AG04450 (cell line): ENCODE measurements around the gene PTPRD. TPM values are rescaled to one million over a fixed set of nuclear protein-coding genes. Genes with fewer than 3 reads are reported as not detected.

Experiments used
- CTCF ChIA-PET: fragments of 300-600, 350-600 bp; formaldehyde crosslinking; extraction: SDS; loops from one replicate; lab custom pipeline; 2022; ENCODE audit warnings: antibody characterized with exemption, inconsistent platforms; lab: Charles Lee
- POLR2A ChIA-PET: fragments of 350-600 bp; formaldehyde crosslinking; extraction: SDS; loops from one replicate; lab custom pipeline; 2021; ENCODE audit warnings: antibody characterized with exemption, inconsistent platforms; lab: Yijun Ruan, JAX
- DNase-seq: peaks from one replicate; pipeline ENCODE4 v3.0.0-alpha.2; 2011; ENCODE audit warnings: low read depth, low spot score
- H3K27ac ChIP-seq: one replicate; pipeline ENCODE4 v1.5.1; 2012; ENCODE audit warnings: low read depth, low read length, control low read depth
- H3K27me3 ChIP-seq: one replicate; pipeline ENCODE4 v1.6.0; 2012; ENCODE audit warnings: low read length; ENCODE audit not compliant: control insufficient read depth, insufficient read depth
- H3K4me3 ChIP-seq: 2 replicates; pipeline ENCODE4 v1.5.1; 2011; ENCODE audit warnings: mild to moderate bottlenecking, low read depth, low read length, control low read depth
- H3K9me3 ChIP-seq: 2 replicates; pipeline ENCODE4 v1.5.1; 2012; ENCODE audit warnings: low read length; ENCODE audit not compliant: control insufficient read depth, insufficient read depth
- CTCF ChIP-seq: IDR thresholded peaks from 2 replicates; pipeline ENCODE4 v1.5.1; 2011; ENCODE audit warnings: low read depth, low read length, control low read depth, inconsistent platforms
- polyA plus RNA-seq: library from polyadenylated mRNA; depleted of rRNA; stranded (reverse); fragments of >200 nt; gene quantifications from 2 replicates; pipeline ENCODE4 v1.2.3, GENCODE V29; 2011

PTPRD gene
- polyA plus RNA-seq, 1 experiment: 0.19 TPM

- Histone ChIP-seq H3K27ac (no peak overlapping the region), H3K4me3 (no peak overlapping the region), H3K27me3 (no peaks in the 10 kb centered on the region), H3K9me3 (no peaks in the 10 kb centered on the region)
- TF ChIP-seq CTCF: no peak
- POLR2A ChIA-PET: no interaction called here
- CTCF ChIA-PET: no interaction called here
- no peak for DNase-seq
Measured at GRCh38 chr9:8349901-8350300, 2262.9 kb downstream of the PTPRD start.

GRCh38 chr9:8349376-8349775 lies 2263.4 kb downstream of the PTPRD start:
- POLR2A ChIA-PET: no interaction called here

GRCh38 chr9:8348756-8349155 lies 2264.0 kb downstream of the PTPRD start:
- no peak overlapping the region for H3K27ac ChIP-seq
- CTCF ChIA-PET: no interaction called here
- no peaks in the 10 kb centered on the region for H3K27me3 ChIP-seq
- no peak overlapping the region for H3K4me3 ChIP-seq
- H3K9me3 ChIP-seq: no peaks in the 10 kb centered on the region
- POLR2A ChIA-PET: no interaction called here
- no peak for TF ChIP-seq CTCF
- DNase-seq: no peak

More at GRCh38 chr9:8349376-8349775, 2263.4 kb downstream of the PTPRD start:
- CTCF ChIA-PET: no interaction called here
- TF ChIP-seq CTCF: no peak
- Histone ChIP-seq H3K27ac (no peak overlapping the region), H3K4me3 (no peak overlapping the region), H3K27me3 (no peaks in the 10 kb centered on the region), H3K9me3 (no peaks in the 10 kb centered on the region)
- DNase-seq: no peak

- no peak for TF ChIP-seq CTCF
- H3K27me3 ChIP-seq: no peaks in the 10 kb centered on the region
- CTCF ChIA-PET: no interaction called here
- POLR2A ChIA-PET: no interaction called here
- H3K9me3 ChIP-seq: no peaks in the 10 kb centered on the region
- no peak overlapping the region for H3K27ac ChIP-seq
- DNase-seq: no peak
- no peak overlapping the region for H3K4me3 ChIP-seq
Measured at GRCh38 chr9:8346296-8346695, 2266.5 kb downstream of the PTPRD start.

- no peak for TF ChIP-seq CTCF
- Histone ChIP-seq H3K27me3 (no peaks in the 10 kb centered on the region), H3K27ac (no peak overlapping the region), H3K9me3 (no peaks in the 10 kb centered on the region), H3K4me3 (no peak overlapping the region)
- ChIA-PET POLR2A (no interaction called here), CTCF (no interaction called here)
- no peak for DNase-seq
Measured at GRCh38 chr9:8338767-8339510, 2273.9 kb downstream of the PTPRD start.
